GM12892 (cell line): ENCODE measurements around the gene RPP30.

Experiments used
- POLR2A ChIP-seq: IDR thresholded peaks from 2 replicates; pipeline ENCODE4 v1.6.1; 2011; ENCODE audit warnings: low read depth, low read length, control low read depth
- POLR2AphosphoS5 ChIP-seq: IDR thresholded peaks from 2 replicates; pipeline ENCODE4 v1.6.1; 2011; ENCODE audit warnings: low read depth, low read length, control low read depth
- TAF1 ChIP-seq: IDR thresholded peaks from 2 replicates; pipeline ENCODE4 v1.6.1; 2011; ENCODE audit warnings: low read depth, mild to moderate bottlenecking, control low read depth, low read length, borderline replicate concordance

- TF ChIP-seq TAF1 (no peak), POLR2A (no peak), POLR2AphosphoS5 (no peak)
Observed at GRCh38 chr10:90890347-90890746, 18.6 kb downstream of the RPP30 start.
